ENCODE data around the gene ZNF532.

Gene ZNF532

GRCh38 chr18:58862851-58863538 lies 1.7 kb upstream of the ZNF532 start:
- under 1% methylated on average over 50 of the region's 66 CpGs for WGBS
- H3K36me3 ChIP-seq (ENCODE audit: insufficient read depth, low read length) = peaks cover 34% of the 10 kb centered on the region
- H3K27ac ChIP-seq (ENCODE audit: low read depth, low read length) = peak overlapping the region; percentile 97
- peak overlapping the region; percentile 68 for H3K4me3 ChIP-seq (ENCODE audit: low read length)
- H3K27me3 ChIP-seq (ENCODE audit: insufficient read depth, low read length) = no peaks in the 10 kb centered on the region
- H3K9ac ChIP-seq (ENCODE audit: low read depth, low read length) = peak overlapping the region; percentile 95
- H3K9me3 ChIP-seq (ENCODE audit: insufficient read depth, low read depth, low read length) = no peaks in the 10 kb centered on the region
- H3K4me1 ChIP-seq (ENCODE audit: insufficient read depth, low read length) = peaks cover 78% of the 10 kb centered on the region

GRCh38 chr18:58863539-58864145 lies 1.0 kb upstream of the ZNF532 start:
- H3K36me3 ChIP-seq (ENCODE audit: insufficient read depth, low read length) = peaks cover 41% of the 10 kb centered on the region
- under 1% methylated on average over 72 of the region's 72 CpGs for WGBS
- H3K4me1 ChIP-seq (ENCODE audit: insufficient read depth, low read length) = peaks cover 79% of the 10 kb centered on the region
- H3K9me3 ChIP-seq (ENCODE audit: insufficient read depth, low read depth, low read length) = peaks cover 6% of the 10 kb centered on the region; the same call in 1 of the 2 replicates
- peak overlapping the region; percentile 93; the same call in 1 of the 2 replicates for H3K27ac ChIP-seq (ENCODE audit: low read depth, low read length)
- peak overlapping the region; percentile 56 for H3K4me3 ChIP-seq (ENCODE audit: low read length)
- H3K9ac ChIP-seq (ENCODE audit: low read depth, low read length) = peak overlapping the region; percentile 89
- H3K27me3 ChIP-seq (ENCODE audit: insufficient read depth, low read length) = no peaks in the 10 kb centered on the region

- peaks cover 53% of the 10 kb centered on the region for H3K36me3 ChIP-seq (ENCODE audit: insufficient read depth, low read length)
- peaks cover 71% of the 10 kb centered on the region for H3K4me1 ChIP-seq (ENCODE audit: insufficient read depth, low read length)
- peak overlapping the region; percentile 56 for H3K4me3 ChIP-seq (ENCODE audit: low read length)
- H3K27ac ChIP-seq (ENCODE audit: low read depth, low read length) = peak overlapping the region; percentile 93
- H3K27me3 ChIP-seq (ENCODE audit: insufficient read depth, low read length) = no peaks in the 10 kb centered on the region
- 42% methylated on average over 3 of the region's 4 CpGs for whole genome bisulfite sequencing
- H3K9ac ChIP-seq (ENCODE audit: low read depth, low read length) = peak overlapping the region; percentile 89
- H3K9me3 ChIP-seq (ENCODE audit: insufficient read depth, low read depth, low read length) = peaks cover 7% of the 10 kb centered on the region; the same call in 1 of the 2 replicates
Measured at GRCh38 chr18:58865033-58865590, 435 bp downstream of the ZNF532 start.

- Histone ChIP-seq H3K27ac (ENCODE audit: low read depth, low read length) (peak overlapping the region; percentile 93), H3K9me3 (ENCODE audit: insufficient read depth, low read depth, low read length) (peaks cover 7% of the 10 kb centered on the region; the same call in 1 of the 2 replicates), H3K4me3 (ENCODE audit: low read length) (peak overlapping the region; percentile 56; the same call in 1 of the 2 replicates), H3K27me3 (ENCODE audit: insufficient read depth, low read length) (no peaks in the 10 kb centered on the region), H3K4me1 (ENCODE audit: insufficient read depth, low read length) (peaks cover 65% of the 10 kb centered on the region), H3K36me3 (ENCODE audit: insufficient read depth, low read length) (peaks cover 59% of the 10 kb centered on the region), H3K9ac (ENCODE audit: low read depth, low read length) (peak overlapping the region; percentile 89)
- 64% methylated on average over 8 of the region's 8 CpGs for WGBS
Measured at GRCh38 chr18:58865701-58866065, 1.0 kb downstream of the ZNF532 start.

- WGBS = 56% methylated on average over 9 of the region's 9 CpGs
- H3K27ac ChIP-seq (ENCODE audit: low read depth, low read length) = peak overlapping the region; percentile 93
- H3K4me1 ChIP-seq (ENCODE audit: insufficient read depth, low read length) = peaks cover 60% of the 10 kb centered on the region
- peaks cover 7% of the 10 kb centered on the region; the same call in 1 of the 2 replicates for H3K9me3 ChIP-seq (ENCODE audit: insufficient read depth, low read depth, low read length)
- H3K36me3 ChIP-seq (ENCODE audit: insufficient read depth, low read length) = peaks cover 65% of the 10 kb centered on the region
- H3K4me3 ChIP-seq (ENCODE audit: low read length) = peak overlapping the region; percentile 56; the same call in 1 of the 2 replicates
- H3K27me3 ChIP-seq (ENCODE audit: insufficient read depth, low read length) = no peaks in the 10 kb centered on the region
- H3K9ac ChIP-seq (ENCODE audit: low read depth, low read length) = peak overlapping the region; percentile 89
Measured at GRCh38 chr18:58866066-58866772, 1.5 kb downstream of the ZNF532 start.

GRCh38 chr18:58866773-58867150 lies 2.1 kb downstream of the ZNF532 start:
- WGBS = 89% methylated on average over 6 of the region's 6 CpGs

GRCh38 chr18:58867281-58867961 lies 2.7 kb downstream of the ZNF532 start:
- Histone ChIP-seq H3K4me3 (ENCODE audit: low read length) (peak overlapping the region; percentile 56), H3K4me1 (ENCODE audit: insufficient read depth, low read length) (peaks cover 47% of the 10 kb centered on the region), H3K27me3 (ENCODE audit: insufficient read depth, low read length) (no peaks in the 10 kb centered on the region), H3K9ac (ENCODE audit: low read depth, low read length) (peak overlapping the region; percentile 89), H3K9me3 (ENCODE audit: insufficient read depth, low read depth, low read length) (peaks cover 7% of the 10 kb centered on the region; the same call in 1 of the 2 replicates), H3K36me3 (ENCODE audit: insufficient read depth, low read length) (peaks cover 77% of the 10 kb centered on the region), H3K27ac (ENCODE audit: low read depth, low read length) (peak overlapping the region; percentile 93)
- 30% methylated on average over 9 of the region's 10 CpGs for WGBS

More at GRCh38 chr18:58866773-58867150, 2.1 kb downstream of the ZNF532 start:
- peak overlapping the region; percentile 89 for H3K9ac ChIP-seq (ENCODE audit: low read depth, low read length)
- peak overlapping the region; percentile 93 for H3K27ac ChIP-seq (ENCODE audit: low read depth, low read length)
- H3K4me1 ChIP-seq (ENCODE audit: insufficient read depth, low read length) = peaks cover 54% of the 10 kb centered on the region
- peaks cover 70% of the 10 kb centered on the region for H3K36me3 ChIP-seq (ENCODE audit: insufficient read depth, low read length)
- H3K27me3 ChIP-seq (ENCODE audit: insufficient read depth, low read length) = no peaks in the 10 kb centered on the region
- peak overlapping the region; percentile 56 for H3K4me3 ChIP-seq (ENCODE audit: low read length)
- H3K9me3 ChIP-seq (ENCODE audit: insufficient read depth, low read depth, low read length) = peaks cover 7% of the 10 kb centered on the region; the same call in 1 of the 2 replicates

GRCh38 chr18:58868440-58868839 lies 3.8 kb downstream of the ZNF532 start:
- Histone ChIP-seq H3K4me1 (ENCODE audit: insufficient read depth, low read length) (peaks cover 45% of the 10 kb centered on the region), H3K9ac (ENCODE audit: low read depth, low read length) (no peak overlapping the region), H3K27ac (ENCODE audit: low read depth, low read length) (peak overlapping the region; percentile 93; the same call in 1 of the 2 replicates), H3K9me3 (ENCODE audit: insufficient read depth, low read depth, low read length) (peaks cover 7% of the 10 kb centered on the region; the same call in 1 of the 2 replicates), H3K4me3 (ENCODE audit: low read length) (no peak overlapping the region), H3K36me3 (ENCODE audit: insufficient read depth, low read length) (peaks cover 87% of the 10 kb centered on the region), H3K27me3 (ENCODE audit: insufficient read depth, low read length) (no peaks in the 10 kb centered on the region)
- 82% methylated on average over 6 of the region's 6 CpGs for WGBS

GRCh38 chr18:58870130-58870529 lies 5.5 kb downstream of the ZNF532 start:
- Histone ChIP-seq H3K27ac (ENCODE audit: low read depth, low read length) (no peak overlapping the region; the same call in 1 of the 2 replicates), H3K9me3 (ENCODE audit: insufficient read depth, low read depth, low read length) (peaks cover 7% of the 10 kb centered on the region; the same call in 1 of the 2 replicates), H3K4me1 (ENCODE audit: insufficient read depth, low read length) (peaks cover 38% of the 10 kb centered on the region), H3K36me3 (ENCODE audit: insufficient read depth, low read length) (peaks cover 97% of the 10 kb centered on the region), H3K27me3 (ENCODE audit: insufficient read depth, low read length) (no peaks in the 10 kb centered on the region), H3K9ac (ENCODE audit: low read depth, low read length) (no peak overlapping the region), H3K4me3 (ENCODE audit: low read length) (no peak overlapping the region)
- WGBS = 91% methylated on average over 5 of the region's 5 CpGs

- no peak overlapping the region for H3K9ac ChIP-seq (ENCODE audit: low read depth, low read length)
- H3K36me3 ChIP-seq (ENCODE audit: insufficient read depth, low read length) = peaks cover 97% of the 10 kb centered on the region
- H3K9me3 ChIP-seq (ENCODE audit: insufficient read depth, low read depth, low read length) = peaks cover 7% of the 10 kb centered on the region; the same call in 1 of the 2 replicates
- peaks cover 33% of the 10 kb centered on the region for H3K4me1 ChIP-seq (ENCODE audit: insufficient read depth, low read length)
- 95% methylated on average over 2 of the region's 2 CpGs for WGBS
- no peak overlapping the region for H3K4me3 ChIP-seq (ENCODE audit: low read length)
- no peaks in the 10 kb centered on the region for H3K27me3 ChIP-seq (ENCODE audit: insufficient read depth, low read length)
- peak overlapping the region; percentile 13; the same call in 1 of the 2 replicates for H3K27ac ChIP-seq (ENCODE audit: low read depth, low read length)
Measured at GRCh38 chr18:58870621-58871020, 5.9 kb downstream of the ZNF532 start.
